Keratinocyte (primary cell): ENCODE measurements around the gene TBCA. TPM values are rescaled to one million over a fixed set of nuclear protein-coding genes. Genes with fewer than 3 reads are reported as not detected.

Experiments
- DNase-seq: peaks from one replicate; pipeline ENCODE4 v3.0.0-alpha.2; 2011; ENCODE audit warnings: low read depth, missing footprints, low spot score
- FAIRE-seq: peaks from 2 replicates; lab custom pipeline; 2011; peaks lifted over from hg19 to GRCh38; lab: Jason Lieb, UNC
- H2AFZ ChIP-seq: 2 replicates; pipeline ENCODE4 v1.6.0; 2012; ENCODE audit warnings: low read length, control low read depth, inconsistent platforms; ENCODE audit not compliant: control insufficient read depth
- H3K27ac ChIP-seq: 2 replicates; pipeline ENCODE4 v1.5.1; 2011; ENCODE audit warnings: low read length; ENCODE audit not compliant: control insufficient read depth, insufficient read depth
- H3K27me3 ChIP-seq: 3 replicates; pipeline ENCODE4 v1.6.0; 2011; ENCODE audit warnings: low read length; ENCODE audit not compliant: control insufficient read depth, insufficient read depth; ENCODE audit errors: extremely low read depth
- H3K36me3 ChIP-seq, 2 experiments: 2 replicates in 1 of 2; 3 replicates in 1 of 2; pipeline ENCODE4 v1.5.1; 2011; ENCODE audit warnings: low read length in 2 of 2, mild to moderate bottlenecking in 1 of 2; ENCODE audit not compliant: control insufficient read depth in 2 of 2, insufficient read depth in 2 of 2; ENCODE audit errors: extremely low read depth in 1 of 2
- H3K4me1 ChIP-seq: 3 replicates; pipeline ENCODE4 v1.5.1; 2011; ENCODE audit warnings: low read length; ENCODE audit not compliant: control insufficient read depth, insufficient read depth; ENCODE audit errors: extremely low read depth
- H3K4me2 ChIP-seq: 3 replicates; pipeline ENCODE4 v1.6.0; 2011; ENCODE audit warnings: low read depth, low read length; ENCODE audit not compliant: control insufficient read depth, insufficient read depth; ENCODE audit errors: extremely low read depth
- H3K4me3 ChIP-seq, 3 experiments: fragments of 200-600 bp in 1 of 3; sonication (generic) in 1 of 3; 2 replicates in 2 of 3; 3 replicates in 1 of 3; pipeline ENCODE4 v1.5.1; 2011 to 2016; ENCODE audit warnings: low read length in 3 of 3, mild to moderate bottlenecking in 3 of 3, control low read depth in 2 of 3, inconsistent platforms in 1 of 3, low read depth in 1 of 3, mixed read lengths in 1 of 3, mixed run types in 1 of 3, moderate library complexity in 1 of 3; ENCODE audit not compliant: control insufficient read depth in 2 of 3, insufficient read depth in 2 of 3; ENCODE audit errors: extremely low read depth in 1 of 3
- H3K79me2 ChIP-seq: 2 replicates; pipeline ENCODE4 v1.6.0; 2012; ENCODE audit warnings: low read length; ENCODE audit not compliant: control insufficient read depth, insufficient read depth
- H3K9ac ChIP-seq: 3 replicates; pipeline ENCODE4 v1.6.0; 2011; ENCODE audit warnings: low read length; ENCODE audit not compliant: control insufficient read depth, insufficient read depth; ENCODE audit errors: extremely low read depth
- H3K9me1 ChIP-seq: 3 replicates; pipeline ENCODE4 v1.6.0; 2011; ENCODE audit warnings: low read length; ENCODE audit not compliant: control insufficient read depth, insufficient read depth; ENCODE audit errors: extremely low read depth
- H3K9me3 ChIP-seq: 2 replicates; pipeline ENCODE4 v1.5.1; 2012; ENCODE audit warnings: low read depth, low read length; ENCODE audit not compliant: control insufficient read depth
- H4K20me1 ChIP-seq: 3 replicates; pipeline ENCODE4 v1.6.0; 2011; ENCODE audit warnings: low read length; ENCODE audit not compliant: control insufficient read depth, insufficient read depth; ENCODE audit errors: extremely low read depth
- CTCF ChIP-seq, 3 experiments: IDR thresholded peaks in 1 of 3; conservative IDR thresholded peaks in 1 of 3; optimal IDR thresholded peaks in 1 of 3; 2 replicates in 2 of 3; 3 replicates in 1 of 3; pipeline versions ENCODE3 to v1.5.1; 2011; ENCODE audit warnings: low read length in 3 of 3, mild to moderate bottlenecking in 3 of 3, moderate library complexity in 2 of 3, control low read depth in 1 of 3, inconsistent platforms in 1 of 3; ENCODE audit not compliant: insufficient read depth in 2 of 3; ENCODE audit errors: extremely low read depth in 1 of 3
- EZH2 ChIP-seq: IDR thresholded peaks from one replicate; pipeline ENCODE4 v1.6.1; 2012; ENCODE audit warnings: inconsistent platforms, mild to moderate bottlenecking, low read length, moderate library complexity
- dilution Hi-C: fragments of 300-500 bp; cut with MboI; formaldehyde crosslinking; loops from one replicate; pipeline ENCODE4 v1.7.0; 2020; ENCODE audit warnings: low sequenced_read_pairs; ENCODE audit not compliant: extremely low pct_ligation_motif_present
- polyA plus RNA-seq, 5 experiments: library from polyadenylated mRNA; depleted of rRNA in 3 of 5; stranded (reverse) in 3 of 5; stranded (forward) in 1 of 5; unstranded in 1 of 5; fragments of >200 nt; gene quantifications; 1 replicate in 1 of 5; 2 replicates in 3 of 5; 3 replicates in 1 of 5; pipeline versions ENCODE4 v1.2.1 to v1.2.3, GENCODE V29; 2011 to 2012; ENCODE audit warnings: missing spikeins in 2 of 5, low read depth in 1 of 5, low replicate concordance in 1 of 5

TBCA gene
- polyA plus RNA-seq, 1 donor (not counting 4 experiments of a cell fraction or from before 2014, with no cell fraction given) = 225 TPM

GRCh38 chr5:77773734-77774280 is 2.3 kb downstream of the TBCA start:
- no peak overlapping the region for H3K27ac ChIP-seq
- H3K4me3 ChIP-seq = no peak overlapping the region
- H3K9me1 ChIP-seq = peaks cover 4% of the 10 kb centered on the region
- H3K36me3 ChIP-seq = peaks cover 6 to 8% of the 10 kb centered on the region in 2 experiments
- peaks cover 17% of the 10 kb centered on the region for H4K20me1 ChIP-seq
- dilution Hi-C loops = no loop called here
- H3K9me3 ChIP-seq = no peaks in the 10 kb centered on the region
- no peaks in the 10 kb centered on the region for H3K27me3 ChIP-seq
- no peak overlapping the region for H2AFZ ChIP-seq
- no peak for FAIRE-seq
- DNase-seq = no peak
- peak overlapping the region; percentile 99 for H3K9ac ChIP-seq
- H3K4me1 ChIP-seq = peaks cover 33% of the 10 kb centered on the region
- H3K4me2 ChIP-seq = peak overlapping the region; percentile 98
- H3K79me2 ChIP-seq = peaks cover 73% of the 10 kb centered on the region
- TF ChIP-seq CTCF (optimal IDR thresholded peaks at IDR 0.05 in 1 of 3, IDR thresholded peaks at IDR 0.05 in 1 of 3, conservative IDR thresholded peaks at IDR 0.05 in 1 of 3; ENCODE audit: extremely low read depth in 1 of 3, insufficient read depth in 2 of 3, low read length in 3 of 3) (no peak), EZH2 (no peak)

- peaks cover 33% of the 10 kb centered on the region for H3K4me1 ChIP-seq
- peaks cover 4% of the 10 kb centered on the region for H3K9me1 ChIP-seq
- H3K4me3 ChIP-seq = no peak overlapping the region
- TF ChIP-seq EZH2 (no peak), CTCF (optimal IDR thresholded peaks at IDR 0.05 in 1 of 3, IDR thresholded peaks at IDR 0.05 in 1 of 3, conservative IDR thresholded peaks at IDR 0.05 in 1 of 3; ENCODE audit: extremely low read depth in 1 of 3, insufficient read depth in 2 of 3, low read length in 3 of 3) (no peak)
- peaks cover 17% of the 10 kb centered on the region for H4K20me1 ChIP-seq
- H3K9me3 ChIP-seq = no peaks in the 10 kb centered on the region
- no peak for DNase-seq
- H3K79me2 ChIP-seq = peaks cover 84% of the 10 kb centered on the region
- dilution Hi-C loops = no loop called here
- H3K4me2 ChIP-seq = no peak overlapping the region
- H3K9ac ChIP-seq = no peak overlapping the region
- H3K27ac ChIP-seq = no peak overlapping the region
- no peak for FAIRE-seq
- H3K27me3 ChIP-seq = no peaks in the 10 kb centered on the region
- no peak overlapping the region for H2AFZ ChIP-seq
- H3K36me3 ChIP-seq = peaks cover 8% of the 10 kb centered on the region in 2 experiments
Measured at GRCh38 chr5:77772729-77773128, 3.4 kb downstream of the TBCA start.
